Stimulated activated CD4-positive, alpha-beta T cell treated with anti-CD3 and anti-CD28 coated beads, Interleukin-4, amount 100 ng/mL, for 1 hour (primary cell): ENCODE data around the gene AARS2.
"Not testable (repeated sequence)": the region's sequence is repeated elsewhere in the genome, so short reads cannot be mapped to it uniquely, and the experiment has no call there.

ENCODE experiments used
- DNase-seq: peaks from one replicate; pipeline ENCODE4 v3.0.0-alpha.2; 2020

AARS2 gene

GRCh38 chr6:44312901-44313788 is at the start of gene AARS2:
AARS2 (minus strand) TSS chr6:44313347; CDS start chr6:44313323, 24 bp downstream.
- DNase-seq, result peak; percentile 95

GRCh38 chr6:44361947-44362346 is 48.8 kb upstream of the AARS2 start:
- no peak for DNase-seq

DNA sequence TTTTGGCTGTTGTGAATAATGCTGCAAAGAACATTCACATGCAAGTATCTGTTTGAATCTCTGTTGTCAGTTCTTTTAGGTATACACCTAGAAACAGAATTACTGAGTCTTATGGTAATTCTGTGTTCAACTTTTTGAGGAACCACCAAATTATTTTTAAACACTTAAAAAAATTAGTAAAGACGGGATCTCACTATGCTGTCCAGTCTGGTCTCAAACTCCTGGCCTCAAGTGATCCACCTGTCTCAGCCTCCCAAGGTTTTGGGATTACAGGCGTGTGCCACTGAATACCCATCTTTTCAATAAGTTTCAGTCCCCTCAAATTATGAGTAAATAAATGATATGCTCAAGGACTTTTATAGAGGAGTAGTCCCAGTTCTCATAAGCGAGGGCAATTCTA is 46.8 kb upstream of the AARS2 start:
- no peak for DNase-seq

DNA sequence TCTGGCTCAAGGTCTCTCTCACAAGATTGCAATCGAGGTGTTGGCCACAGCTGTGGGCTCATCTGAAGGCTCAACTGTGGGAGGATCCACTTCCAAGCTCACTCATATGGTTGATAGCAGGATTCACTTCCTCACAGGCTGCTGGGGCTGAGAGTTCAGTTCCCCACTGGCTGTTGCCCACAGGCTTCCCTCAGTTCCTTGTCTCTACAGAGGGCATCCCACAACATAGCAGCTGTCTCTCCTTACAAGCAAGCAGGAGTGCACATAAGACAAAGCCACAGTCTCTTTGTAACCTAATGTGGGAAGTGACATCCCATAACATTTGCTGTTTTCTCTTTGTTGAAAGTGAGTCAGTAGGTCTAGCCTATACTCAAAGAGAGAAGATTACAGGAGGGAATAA is 43.3 kb upstream of the AARS2 start:
- DNase-seq, result no peak

DNA sequence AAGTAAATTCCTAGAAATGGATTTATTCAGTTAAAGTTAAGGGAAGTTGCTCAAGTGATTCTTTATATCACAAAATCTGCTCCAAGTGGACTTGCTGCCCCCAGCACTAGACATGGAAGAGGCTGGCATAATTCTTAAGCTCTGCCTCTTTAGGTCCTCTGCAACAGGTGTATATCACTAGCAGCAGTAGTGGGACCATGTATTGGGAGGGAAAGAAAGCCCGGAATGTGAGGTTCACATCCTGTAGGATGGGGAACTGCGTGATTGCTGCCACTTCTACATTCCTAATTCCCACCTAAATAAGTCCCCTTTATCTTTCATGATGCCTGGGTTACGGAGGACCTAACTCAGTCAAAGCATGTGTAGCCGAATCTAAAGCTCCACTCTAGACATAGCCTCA is 42.5 kb upstream of the AARS2 start:
- no peak for DNase-seq

GRCh38 chr6:44353336-44353735 is 40.2 kb upstream of the AARS2 start:
- no peak for DNase-seq

- DNase-seq, result no peak
Observed at GRCh38 chr6:44352259-44352658, 39.1 kb upstream of the AARS2 start.

GRCh38 chr6:44350650-44350994 is 37.5 kb upstream of the AARS2 start:
- not testable (repeated sequence) for DNase-seq

- DNase-seq, result no peak
Observed at GRCh38 chr6:44349904-44350649, 36.9 kb upstream of the AARS2 start.

- DNase-seq, result not testable (repeated sequence)
Observed at GRCh38 chr6:44346818-44347217, 33.7 kb upstream of the AARS2 start.

DNA sequence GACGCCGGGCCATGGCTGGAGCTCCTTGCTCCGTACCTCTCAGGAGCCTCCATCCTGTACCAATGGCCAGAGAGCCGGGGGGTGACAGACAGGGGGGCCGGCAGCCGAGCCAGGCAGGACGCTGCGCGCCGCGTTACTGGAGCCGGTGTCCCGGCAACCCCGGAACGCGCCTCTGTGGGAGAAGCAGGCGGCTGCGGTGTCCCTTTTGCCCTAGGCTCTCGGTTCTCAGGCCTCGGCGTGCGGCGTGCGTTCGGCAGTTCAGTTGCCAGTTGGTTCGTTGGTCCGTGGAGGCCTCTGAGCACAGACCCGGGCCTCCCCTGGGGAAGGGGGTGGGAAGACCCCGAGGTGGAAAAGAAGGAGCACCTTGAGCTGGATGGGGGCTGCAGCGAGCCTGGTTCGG is 29.3 kb upstream of the AARS2 start, which contains the start of gene SPATS1:
Gene SPATS1, plus strand, starts transcription at position 162 of the 400 bp plus-strand sequence. CDS start 446 bp downstream, outside the sequence.
- no peak for DNase-seq

DNA sequence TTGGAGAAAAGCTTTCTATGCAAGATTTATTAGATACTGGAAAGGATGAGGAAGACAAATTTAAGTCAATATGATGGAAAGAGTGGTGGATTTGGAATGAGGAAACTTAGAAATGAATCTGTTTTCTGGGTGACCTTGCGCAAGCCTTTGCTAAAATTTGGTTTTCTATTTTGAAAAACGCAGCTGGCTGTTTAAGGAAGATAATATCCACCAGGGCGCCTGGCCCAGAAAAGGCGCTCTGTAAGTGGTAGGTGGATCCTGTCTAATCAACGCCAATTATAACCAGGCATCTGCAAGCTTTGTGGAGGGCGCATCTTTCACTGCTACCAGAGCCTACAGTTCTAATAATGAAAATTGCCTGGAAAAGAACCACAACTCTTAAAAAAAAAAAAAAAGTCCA is 28.9 kb upstream of the AARS2 start:
- no peak for DNase-seq

DNA sequence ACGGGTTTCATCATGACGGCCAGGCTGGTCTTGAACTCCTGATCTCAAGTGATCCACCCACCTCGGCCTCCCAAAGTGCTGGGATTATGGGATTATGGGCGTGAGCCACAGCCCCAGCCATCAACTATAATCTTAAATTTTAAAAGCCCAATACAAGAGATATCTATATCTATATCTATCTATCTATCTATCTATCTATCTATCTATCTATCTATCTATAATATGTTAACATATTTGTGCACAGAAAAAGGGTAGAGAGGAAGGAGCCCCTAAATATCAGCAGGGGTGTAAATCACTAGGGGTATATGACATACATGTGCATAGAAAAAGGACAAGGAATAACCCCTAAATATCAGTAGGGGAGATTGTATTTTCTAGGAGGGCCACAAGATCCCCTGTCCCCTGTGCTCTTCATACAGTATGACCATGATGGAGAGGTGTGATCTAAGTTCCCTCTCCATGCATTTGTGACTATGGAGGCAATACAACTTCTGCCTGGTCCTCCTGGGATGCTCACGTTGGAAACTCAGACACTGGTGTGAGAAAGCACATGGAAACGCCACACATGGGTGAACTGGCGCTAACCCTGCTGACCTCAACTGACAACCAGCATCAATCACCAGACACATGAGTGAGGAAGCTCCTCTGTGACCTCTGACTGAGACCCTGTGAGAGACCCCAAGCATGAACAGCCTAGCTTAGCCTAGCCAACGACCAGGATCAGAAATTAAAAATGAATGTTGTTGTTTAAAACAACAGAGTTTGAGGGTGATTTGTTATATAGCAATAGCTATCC is 28.1 kb upstream of the AARS2 start:
- no peak for DNase-seq

DNA sequence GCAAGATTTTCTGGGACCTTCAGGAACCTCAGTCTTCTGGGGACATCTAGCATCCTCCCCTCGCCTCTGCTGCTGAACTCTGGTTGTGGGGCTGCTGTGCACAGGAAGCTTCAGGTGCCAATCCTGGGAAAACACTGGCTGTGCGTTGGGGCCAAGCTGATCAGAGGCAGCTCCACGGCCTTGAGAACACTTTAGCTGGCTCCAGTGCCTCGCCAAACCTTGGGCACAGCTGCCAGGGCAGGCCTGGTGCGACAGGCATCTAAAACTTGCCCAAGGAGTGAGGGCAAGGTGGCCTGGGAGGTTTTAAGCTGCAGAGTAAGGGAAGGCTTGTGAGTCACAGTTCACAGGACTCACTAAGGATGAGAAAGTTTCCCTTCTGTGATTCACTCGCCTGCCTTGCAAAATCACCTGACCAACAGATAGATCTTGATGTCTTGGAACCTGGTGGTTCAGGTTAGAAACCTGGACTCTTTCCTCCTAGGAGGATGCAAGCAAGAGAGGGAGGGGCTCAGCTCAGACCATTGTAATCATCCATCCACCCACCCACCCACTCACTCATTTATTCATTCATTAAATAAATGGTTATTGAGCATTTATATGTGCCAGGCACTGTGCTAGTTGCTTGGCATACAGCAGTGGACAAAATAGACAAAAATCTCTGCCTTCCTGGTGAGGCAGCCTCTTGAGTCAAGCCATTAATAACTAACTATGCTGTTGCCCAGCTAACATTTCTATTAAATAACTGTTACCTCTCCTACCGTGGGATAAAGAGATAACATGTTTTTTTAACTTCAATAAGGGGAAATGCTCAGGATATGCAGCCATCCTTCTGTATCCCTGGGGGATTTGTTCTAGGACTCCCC is 26.8 kb upstream of the AARS2 start:
- DNase-seq, result no peak

- DNase-seq, result no peak
Observed at GRCh38 chr6:44339301-44339700, 26.2 kb upstream of the AARS2 start.

DNA sequence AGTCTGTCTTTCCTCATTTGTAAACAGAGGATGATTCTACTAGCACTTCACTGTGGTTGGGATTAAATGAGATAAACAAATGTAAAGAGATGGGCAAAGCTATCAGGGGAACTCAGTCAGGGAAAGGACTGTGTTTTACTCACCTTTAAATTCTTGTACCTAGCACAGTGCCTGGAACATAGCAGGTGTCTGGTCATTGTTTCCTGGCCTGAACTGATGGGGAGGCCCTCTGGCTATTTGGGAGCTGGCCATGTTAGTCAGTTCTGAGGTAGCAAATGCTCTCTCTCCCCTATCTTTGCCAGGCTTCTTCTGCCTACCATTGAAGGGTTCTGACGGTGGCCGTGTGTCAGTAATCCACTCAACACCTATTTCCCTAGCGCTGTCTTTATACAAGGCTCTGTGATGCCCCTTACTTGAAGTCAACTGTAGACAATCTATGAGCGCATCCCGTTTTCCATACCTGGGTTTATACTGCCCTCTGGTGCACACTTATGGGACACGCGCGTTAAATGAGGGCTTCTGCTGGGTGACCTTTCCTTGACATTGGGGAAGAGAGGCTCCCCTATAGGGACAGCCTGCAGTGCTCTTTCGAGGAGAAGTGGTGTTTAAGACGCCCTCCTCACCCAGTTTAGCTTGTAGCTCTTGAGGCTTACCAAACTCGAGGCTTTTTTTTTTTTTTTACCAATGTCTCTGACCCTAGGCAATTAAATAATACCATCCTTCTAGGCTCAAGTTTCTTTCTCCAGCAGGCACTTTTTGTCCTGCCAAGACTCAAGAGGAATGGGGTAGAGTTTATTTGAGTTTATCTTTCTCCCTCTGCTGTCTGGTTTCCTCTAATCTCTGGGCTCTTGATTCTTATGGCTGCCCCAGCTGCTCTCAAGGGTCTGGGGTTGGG is 25.3 kb upstream of the AARS2 start:
- DNase-seq, result peak; percentile 58

- DNase-seq, result no peak
Observed at GRCh38 chr6:44335631-44336030, 22.5 kb upstream of the AARS2 start.

DNA sequence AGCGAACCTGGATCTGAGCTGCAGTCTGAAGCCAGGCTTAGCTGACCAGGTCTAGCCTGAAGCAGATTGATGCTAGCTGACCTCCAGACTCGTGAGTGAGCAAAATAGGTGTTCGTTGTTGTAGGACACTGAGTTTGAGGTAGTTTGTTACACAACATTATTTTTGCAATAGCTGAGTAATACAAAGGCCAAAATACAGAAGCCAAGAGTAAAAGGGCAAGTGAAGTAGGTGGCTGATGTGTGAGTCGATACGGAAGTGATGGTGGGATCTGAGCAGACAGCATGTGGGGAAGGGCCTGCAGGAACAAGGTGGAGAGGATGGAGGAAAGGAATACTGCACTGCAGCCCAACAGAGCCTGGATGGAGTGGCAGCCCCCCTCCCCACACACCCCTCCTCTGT is 20.8 kb upstream of the AARS2 start:
- DNase-seq, result no peak

GRCh38 chr6:44333273-44333919 is 20.2 kb upstream of the AARS2 start:
- DNase-seq, result no peak

GRCh38 chr6:44332585-44332984 is 19.4 kb upstream of the AARS2 start:
- no peak for DNase-seq

- no peak for DNase-seq
Observed at GRCh38 chr6:44329858-44330257, 16.7 kb upstream of the AARS2 start.
